HG02642 (cell line): Measurements from ENCODE around the gene ELMO2.

Experiments
- ATAC-seq: cut with Tn5 transposase; IDR thresholded peaks from one replicate; pipeline ENCODE4 v1.9.1; 2021; ENCODE audit warnings: mild to moderate bottlenecking; ENCODE audit not compliant: unreplicated experiment, poor library complexity

The ELMO2 gene

GRCh38 chr20:46367967-46368901 lies 38.2 kb downstream of the ELMO2 start:
- no peak for ATAC-seq

GRCh38 chr20:46367234-46367633 lies 39.2 kb downstream of the ELMO2 start:
- ATAC-seq, result no peak

GRCh38 chr20:46366826-46367225 lies 39.6 kb downstream of the ELMO2 start:
- ATAC-seq, result no peak

- no peak for ATAC-seq
These were observed 40.8 kb downstream of the ELMO2 start for GRCh38 chr20:46365487-46366220.

GRCh38 chr20:46364670-46365486 lies 41.5 kb downstream of the ELMO2 start:
- no peak for ATAC-seq

GRCh38 chr20:46363874-46364669 lies 42.3 kb downstream of the ELMO2 start:
- ATAC-seq, result peak; percentile 83

- ATAC-seq, result peak; percentile 1
These were observed 43.2 kb downstream of the ELMO2 start for GRCh38 chr20:46362921-46363867.

- ATAC-seq, result no peak
These were observed 44.6 kb downstream of the ELMO2 start for GRCh38 chr20:46361811-46362210.

GRCh38 chr20:46361381-46361780 lies 45.0 kb downstream of the ELMO2 start:
- ATAC-seq, result no peak

GRCh38 chr20:46359233-46359751 lies 47.1 kb downstream of the ELMO2 start:
- peak; percentile 52 for ATAC-seq

GRCh38 chr20:46358346-46359058 lies 47.9 kb downstream of the ELMO2 start:
- ATAC-seq, result no peak

GRCh38 chr20:46357030-46357514 lies 49.3 kb downstream of the ELMO2 start:
- no peak for ATAC-seq

- no peak for ATAC-seq
These were observed 50.0 kb downstream of the ELMO2 start for GRCh38 chr20:46356195-46357029.

GRCh38 chr20:46355778-46356177 lies 50.6 kb downstream of the ELMO2 start:
- no peak for ATAC-seq

GRCh38 chr20:46354920-46355654 lies 51.3 kb downstream of the ELMO2 start:
- ATAC-seq, result no peak

- ATAC-seq, result no peak
These were observed 52.2 kb downstream of the ELMO2 start for GRCh38 chr20:46354207-46354555.
